Right lobe of liver (tissue), 6 donors: ENCODE data around the gene JPT2. TPM values are rescaled to one million over a fixed set of nuclear protein-coding genes. Genes with fewer than 3 reads are reported as not detected.

Source experiments
- ATAC-seq, 4 donors: fragments of 200-7000 bp; cut with Tn5 transposase; one replicate each; pipeline ENCODE4 v1.9.1; 2020; ENCODE audit warnings: mild to moderate bottlenecking in 4 of 4, moderate library complexity in 4 of 4
- DNase-seq, 3 donors: peaks; one replicate each; pipeline ENCODE4 v3.0.0-alpha.2; 2020
- H3K27ac ChIP-seq, 3 donors: fragments of 200-600 bp; one replicate each; pipeline ENCODE4 v1.8.0; 2022
- H3K27me3 ChIP-seq, 2 donors: fragments of 200-600 bp; one replicate each; pipeline ENCODE4 v1.8.0; 2022
- H3K36me3 ChIP-seq, 4 donors: fragments of 200-600 bp; sonication (generic) in 1 of 4; one replicate each; pipeline versions ENCODE4 v1.5.1 to v1.8.0; 2017 to 2022; ENCODE audit warnings: control low read depth in 1 of 4
- H3K4me1 ChIP-seq, 4 donors: fragments of 200-600 bp; sonication (generic) in 1 of 4; one replicate each; pipeline versions ENCODE4 v1.5.1 to v1.8.0; 2017 to 2022; ENCODE audit warnings: control low read depth in 1 of 4
- H3K4me3 ChIP-seq, 3 donors: fragments of 200-600 bp; one replicate each; pipeline ENCODE4 v1.8.0; 2022
- H3K9me3 ChIP-seq, 4 donors: fragments of 200-600 bp; sonication (generic) in 1 of 4; one replicate each; pipeline versions ENCODE4 v1.5.1 to v1.8.0; 2017 to 2022; ENCODE audit warnings: control low read depth in 1 of 4
- POLR2A ChIP-seq: fragments of 450-650 bp; IDR thresholded peaks from one replicate; pipeline ENCODE4 v1.6.1; 2017; ENCODE audit warnings: antibody characterized with exemption, mild to moderate bottlenecking
- WGBS: methylation state at CpG from one replicate; pipeline ENCODE4 v1.1.6; 2018; ENCODE audit warnings: low coverage, low lambda C conversion rate; ENCODE audit not compliant: insufficient coverage; ENCODE audit errors: missing lambda C conversion rate; 5-methylcytosine and 5-hydroxymethylcytosine counted together
- intact Hi-C, 2 donors: fragments of 100-400 bp; cut with DNase I; formaldehyde crosslinking; loops; one replicate each; pipeline versions ENCODE4 v1.11.2 to v1.14.1; 2022
- total RNA-seq, 6 experiments: library from RNA; depleted of rRNA in 2 of 6; stranded (reverse); fragments of >200 nt in 2 of 6; fragmentation: NEBNext Ultra II Directional in 3 of 6; extraction: Animal tissue kit (Norgen Biotek cat#: 25700) in 3 of 6; gene quantifications; one replicate each; pipeline versions ENCODE4 v1.1.0 to v1.2.4, GENCODE V29; 2016 to 2023
- TF ChIP-seq, protein P1 (sequence below), 4 donors: fragments of 200-600 bp in 3 of 4; fragments of 450-650 bp in 1 of 4; IDR thresholded peaks; one replicate each; pipeline versions ENCODE4 v1.5.1 to v1.8.0; 2016 to 2022; ENCODE audit warnings: antibody characterized with exemption in 4 of 4, mild to moderate bottlenecking in 2 of 4
- donor health status: DM: no; HTN: yes; CAD: no.
- donor health status: DM: no; HTN: no; CAD: no.
- donor health status: DM: no; HTN: no; CAD: no.
- donor health status: DM: no; HTN: yes; CAD: no.
- donor health status: DM: no; HTN: yes; CAD: no.

Gene JPT2
- total RNA-seq, 6 experiments from 2014 or later, result 31.0 to 47.7 (median 38.7) TPM

DNA sequence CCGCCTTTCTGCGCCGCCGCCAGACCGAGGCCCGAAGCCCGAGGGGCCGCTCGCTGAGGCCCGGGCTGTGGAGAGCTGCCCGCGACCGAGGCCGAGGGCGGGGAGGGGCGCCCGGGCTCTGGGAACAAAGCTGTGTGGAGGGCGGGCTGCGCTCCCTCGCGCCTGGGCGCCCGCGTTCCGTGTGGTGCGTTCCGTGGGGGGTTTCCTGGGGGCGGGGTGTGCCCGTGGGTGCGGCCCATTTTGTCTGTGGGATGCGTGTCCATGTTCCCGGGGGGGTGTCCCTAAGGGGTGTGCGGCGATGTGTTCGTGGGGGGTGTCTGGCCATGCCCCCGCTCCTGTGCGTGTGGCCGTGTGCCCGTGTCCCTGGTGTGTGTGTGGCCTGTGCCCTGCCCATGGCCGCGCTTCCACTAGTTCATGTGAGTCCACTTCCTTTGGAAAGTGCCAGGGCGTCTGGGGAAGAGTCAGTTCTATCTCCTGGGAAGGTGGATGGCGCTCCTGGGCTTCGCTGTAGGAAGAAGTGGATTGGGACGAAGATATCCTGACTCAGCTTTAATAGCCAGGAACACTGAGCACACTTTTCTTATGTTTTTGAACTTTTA, 520 bp downstream of the JPT2 start:
- peak; percentile 47 to 62 (median 52) for ATAC-seq
- WGBS, result 2% methylated on average over 10 of the region's 45 CpGs
- peak; percentile 66 to 74 (median 70) for DNase-seq
- intact Hi-C loops, result no loop called here
- Histone ChIP-seq H3K4me1 (peaks cover 0 to 8% (median 3%) of the 10 kb centered on the region in 4 donors), H3K4me3 (peak overlapping the region; percentile 73 to 84 (median 78)), H3K9me3 (no peaks in the 10 kb centered on the region), H3K27me3 (no peaks in the 10 kb centered on the region), H3K27ac (peak overlapping the region in 1 of 3 donors; percentile 40), H3K36me3 (peaks cover 0 to 19% (median 0%) of the 10 kb centered on the region in 4 donors)
- TF ChIP-seq, protein P1, sequence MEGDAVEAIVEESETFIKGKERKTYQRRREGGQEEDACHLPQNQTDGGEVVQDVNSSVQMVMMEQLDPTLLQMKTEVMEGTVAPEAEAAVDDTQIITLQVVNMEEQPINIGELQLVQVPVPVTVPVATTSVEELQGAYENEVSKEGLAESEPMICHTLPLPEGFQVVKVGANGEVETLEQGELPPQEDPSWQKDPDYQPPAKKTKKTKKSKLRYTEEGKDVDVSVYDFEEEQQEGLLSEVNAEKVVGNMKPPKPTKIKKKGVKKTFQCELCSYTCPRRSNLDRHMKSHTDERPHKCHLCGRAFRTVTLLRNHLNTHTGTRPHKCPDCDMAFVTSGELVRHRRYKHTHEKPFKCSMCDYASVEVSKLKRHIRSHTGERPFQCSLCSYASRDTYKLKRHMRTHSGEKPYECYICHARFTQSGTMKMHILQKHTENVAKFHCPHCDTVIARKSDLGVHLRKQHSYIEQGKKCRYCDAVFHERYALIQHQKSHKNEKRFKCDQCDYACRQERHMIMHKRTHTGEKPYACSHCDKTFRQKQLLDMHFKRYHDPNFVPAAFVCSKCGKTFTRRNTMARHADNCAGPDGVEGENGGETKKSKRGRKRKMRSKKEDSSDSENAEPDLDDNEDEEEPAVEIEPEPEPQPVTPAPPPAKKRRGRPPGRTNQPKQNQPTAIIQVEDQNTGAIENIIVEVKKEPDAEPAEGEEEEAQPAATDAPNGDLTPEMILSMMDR (IDR thresholded peaks at IDR 0.05), result no peak
- TF ChIP-seq POLR2A, result peak; percentile 2

DNA sequence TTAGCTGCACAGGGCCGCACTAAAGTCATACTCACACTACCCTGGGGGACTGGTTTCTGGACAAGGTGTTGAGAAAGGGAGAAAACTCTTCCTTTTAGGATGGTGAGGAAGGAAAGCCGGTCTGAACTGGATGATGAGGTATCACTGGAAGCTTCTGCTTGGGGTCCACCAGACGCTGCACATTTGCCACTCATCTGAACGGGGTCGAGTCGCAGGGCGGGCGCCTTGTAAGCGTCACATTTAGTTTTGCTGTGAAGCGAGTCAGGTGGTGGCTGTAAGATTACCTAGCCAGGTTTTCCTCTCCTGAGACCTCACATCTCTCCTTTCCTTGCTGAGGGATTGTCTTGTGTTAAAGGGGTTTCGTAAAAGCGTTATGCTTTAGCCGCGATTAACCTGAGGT, 2.3 kb downstream of the JPT2 start:
- Histone ChIP-seq H3K36me3 (peaks cover 0 to 12% (median under 1%) of the 10 kb centered on the region in 4 donors), H3K27me3 (no peaks in the 10 kb centered on the region), H3K4me3 (no peak overlapping the region), H3K9me3 (no peaks in the 10 kb centered on the region), H3K4me1 (peaks cover 0 to 8% (median 3%) of the 10 kb centered on the region in 4 donors), H3K27ac (no peak overlapping the region)
- ATAC-seq (no peak), DNase-seq (no peak)
- no peak for TF ChIP-seq POLR2A
- TF ChIP-seq, protein P1 (IDR thresholded peaks at IDR 0.05), result no peak
- intact Hi-C loops, result no loop called here
- 95% methylated on average over 13 of the region's 14 CpGs for WGBS

DNA sequence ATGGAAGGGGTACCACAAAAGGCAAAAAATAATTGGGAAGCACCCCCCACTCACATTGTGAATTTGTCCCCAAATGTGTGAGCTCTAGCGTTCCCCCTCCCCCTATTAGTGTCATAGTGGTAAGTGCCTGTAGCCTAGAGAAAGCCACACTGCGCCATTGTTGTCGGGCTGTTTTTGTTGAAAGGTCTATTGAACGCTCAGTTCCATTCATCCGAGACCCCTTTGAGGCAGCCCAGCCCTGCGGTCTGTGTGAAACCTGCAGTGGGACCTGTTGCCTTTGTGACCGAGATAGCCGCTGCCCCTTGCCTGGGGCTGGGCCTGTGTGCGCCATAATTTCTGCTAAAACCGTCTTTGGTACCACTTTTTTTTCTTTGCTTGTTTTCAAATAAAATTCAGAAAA, 3.0 kb downstream of the JPT2 start:
- no peak for TF ChIP-seq POLR2A
- TF ChIP-seq, protein P1 (IDR thresholded peaks at IDR 0.05), result no peak
- H3K27me3 ChIP-seq, result no peaks in the 10 kb centered on the region
- no peaks in the 10 kb centered on the region for H3K9me3 ChIP-seq
- H3K27ac ChIP-seq, result no peak overlapping the region
- ATAC-seq (no peak), DNase-seq (no peak)
- no peak overlapping the region for H3K4me3 ChIP-seq
- WGBS, result 95% methylated on average over 10 of the region's 10 CpGs
- intact Hi-C loops, result no loop called here
- peaks cover 0 to 8% (median 3%) of the 10 kb centered on the region in 4 donors for H3K4me1 ChIP-seq
- H3K36me3 ChIP-seq, result peaks cover 0 to 16% (median 3%) of the 10 kb centered on the region in 4 donors

DNA sequence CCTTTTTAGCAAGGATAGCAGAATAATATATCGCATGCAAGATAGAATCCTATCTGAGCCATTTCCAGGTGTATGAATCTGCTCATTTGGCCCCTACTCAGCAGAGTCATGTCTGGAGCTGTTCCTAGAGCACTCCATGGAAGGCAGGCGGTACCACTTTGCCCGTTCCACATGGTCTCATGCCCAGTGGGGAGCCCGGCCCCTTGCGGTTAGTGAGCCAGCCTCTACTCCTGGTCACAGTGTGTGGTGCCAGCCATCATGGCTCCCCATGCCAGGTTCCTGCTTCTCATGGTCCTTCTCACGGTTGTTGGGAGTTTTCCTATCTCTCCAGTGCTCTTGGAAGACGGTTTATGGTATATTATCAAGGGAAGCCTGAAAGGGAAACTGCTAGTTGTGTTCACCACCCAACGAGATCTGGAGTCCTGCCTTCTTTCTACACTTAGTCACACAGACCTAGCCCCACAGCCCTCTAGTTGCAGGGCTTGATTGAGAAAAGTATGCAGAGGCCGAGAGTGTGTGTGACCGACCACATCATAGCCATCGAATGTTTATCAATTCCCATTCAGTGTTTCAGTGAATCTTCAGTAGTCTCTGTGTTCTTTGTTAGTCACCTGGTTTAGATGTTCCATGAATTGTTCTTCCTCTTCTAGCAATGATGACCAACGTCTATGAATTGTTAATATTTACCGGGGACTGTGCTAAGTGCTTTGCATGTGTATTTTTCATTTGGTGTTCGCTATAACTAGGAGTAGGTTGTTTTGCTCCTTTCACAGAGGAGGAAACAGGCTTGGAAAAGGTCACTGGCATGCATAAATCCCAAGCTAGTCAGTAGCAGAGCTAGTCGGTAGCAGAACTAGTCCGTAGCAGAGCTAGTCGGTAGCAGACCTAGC, 9.6 kb downstream of the JPT2 start:
- no peak for TF ChIP-seq POLR2A
- TF ChIP-seq, protein P1 (IDR thresholded peaks at IDR 0.05), result no peak
- peaks cover 0 to 41% (median 8%) of the 10 kb centered on the region in 4 donors for H3K36me3 ChIP-seq
- WGBS, result 79% methylated on average over 16 of the region's 17 CpGs
- H3K9me3 ChIP-seq, result no peaks in the 10 kb centered on the region
- H3K27ac ChIP-seq, result peak overlapping the region; percentile 31 to 58 (median 54)
- no peak for ATAC-seq
- H3K27me3 ChIP-seq, result no peaks in the 10 kb centered on the region
- DNase-seq, result no peak
- peaks cover 0 to 16% (median 0%) of the 10 kb centered on the region in 4 donors for H3K4me1 ChIP-seq
- intact Hi-C loops, result no loop called here
- H3K4me3 ChIP-seq, result no peak overlapping the region
